GM21528 (cell line): Measurements from ENCODE around the gene NT5E.
A peak's percentile ranks its signal among the peaks of the same experiment; 100 is the strongest.

Experiments used
- ATAC-seq: cut with Tn5 transposase; IDR thresholded peaks from one replicate; pipeline ENCODE4 v1.9.1; 2021; ENCODE audit warnings: mild to moderate bottlenecking, moderate library complexity; ENCODE audit not compliant: unreplicated experiment, low FRiP score

The NT5E gene

DNA sequence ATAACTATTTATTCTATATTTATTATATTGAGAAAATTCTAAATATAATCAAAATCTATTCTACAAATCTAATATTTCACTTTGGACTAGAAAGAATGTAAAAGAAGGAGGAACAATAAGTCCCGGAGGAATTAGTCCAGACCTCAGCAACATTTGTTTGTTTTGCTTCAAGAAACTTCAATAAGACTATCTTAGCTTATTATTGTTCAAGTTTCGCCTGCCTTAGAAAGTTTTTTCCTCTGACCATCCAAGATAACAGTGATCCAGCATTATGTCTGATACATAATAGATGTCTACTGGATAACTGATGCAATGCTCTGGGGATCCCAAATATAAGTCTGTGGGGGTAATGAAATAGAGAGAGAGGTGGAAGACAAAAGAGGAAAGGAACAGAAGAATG is 28.7 kb upstream of the NT5E start:
- ATAC-seq: no peak

DNA sequence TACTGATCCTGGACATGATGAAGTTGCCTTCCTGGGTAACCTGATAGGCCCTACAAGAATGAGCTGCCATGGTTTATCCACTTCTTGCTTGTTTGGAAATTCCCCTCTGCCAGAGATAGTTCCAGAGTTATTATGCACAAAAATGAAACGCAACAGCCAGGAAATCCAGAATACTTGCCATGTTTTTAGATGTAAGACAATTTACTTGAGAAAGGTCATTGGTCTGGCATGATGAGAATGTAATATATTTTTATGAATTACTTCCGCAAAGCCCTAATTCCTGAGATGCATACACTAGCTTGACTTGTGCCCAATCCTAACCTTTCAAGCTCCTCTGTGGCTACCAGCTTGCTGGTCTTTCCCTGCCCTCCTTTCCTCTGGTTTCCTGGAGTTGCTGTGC is 27.9 kb upstream of the NT5E start:
- ATAC-seq: no peak

- no peak for ATAC-seq
Observed at GRCh38 chr6:85422996-85423395, 26.9 kb upstream of the NT5E start.

GRCh38 chr6:85424981-85425380 is 24.9 kb upstream of the NT5E start:
- ATAC-seq: no peak

DNA sequence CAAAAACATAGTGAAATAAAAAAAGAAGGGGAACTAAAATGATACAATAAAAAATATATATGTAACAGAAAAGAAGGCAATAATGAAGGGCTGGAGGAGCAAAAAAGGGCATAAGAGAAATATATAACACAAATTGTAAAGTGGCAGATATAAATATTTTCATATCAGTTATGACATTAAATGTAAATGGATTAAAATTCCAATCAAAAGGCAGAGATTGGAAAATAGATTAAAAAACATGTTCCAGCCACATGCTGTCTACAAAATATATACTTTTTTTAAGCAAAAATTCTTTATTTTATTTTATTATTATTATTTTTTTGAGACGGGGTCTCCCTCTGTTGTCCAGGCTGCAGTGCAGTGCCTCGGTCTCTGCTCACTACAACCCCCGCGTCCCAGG is 23.9 kb upstream of the NT5E start:
- no peak for ATAC-seq

- no peak for ATAC-seq
Observed at GRCh38 chr6:85428486-85428885, 21.4 kb upstream of the NT5E start.

DNA sequence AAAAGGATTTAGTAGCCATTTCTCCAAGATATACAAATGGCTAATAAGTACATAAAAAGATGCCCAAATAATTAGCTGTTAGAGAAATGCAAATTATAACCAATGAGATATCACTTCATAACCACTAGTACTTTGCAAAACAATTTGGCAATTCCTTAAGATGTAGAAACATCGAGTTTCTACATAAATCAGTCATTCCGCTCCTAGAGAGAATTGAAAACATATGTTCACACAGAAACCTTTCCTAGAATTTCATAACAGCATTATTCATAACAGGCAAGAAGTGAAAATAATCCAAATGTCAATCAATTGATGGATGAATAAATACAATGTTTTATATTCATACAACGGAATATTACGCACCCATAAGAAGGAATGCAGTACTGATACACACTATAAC is 20.5 kb upstream of the NT5E start:
- no peak for ATAC-seq

DNA sequence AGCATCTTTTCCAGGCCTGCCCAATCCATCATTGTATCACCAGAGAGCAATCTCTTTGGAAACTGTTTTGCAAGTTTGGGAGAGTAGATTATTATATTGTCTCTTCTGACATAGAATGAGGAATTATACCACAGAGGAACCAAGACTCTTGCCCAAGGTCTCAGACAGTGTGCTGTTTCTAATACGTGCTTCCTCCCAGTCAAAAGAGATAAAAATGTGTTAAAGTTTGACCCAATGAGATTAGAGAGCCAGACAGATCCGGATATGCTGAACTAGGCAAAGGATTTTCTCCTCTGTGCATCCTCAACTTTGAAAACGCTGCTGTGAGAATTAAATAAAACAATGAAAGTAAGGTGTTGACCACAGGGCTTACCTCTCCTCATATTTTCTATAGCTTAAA is 18.6 kb upstream of the NT5E start:
- no peak for ATAC-seq

- ATAC-seq: no peak
Observed at GRCh38 chr6:85432554-85432953, 17.3 kb upstream of the NT5E start.

GRCh38 chr6:85435851-85436250 is 14.0 kb upstream of the NT5E start:
- no peak for ATAC-seq

- no peak for ATAC-seq
Observed at GRCh38 chr6:85436411-85436810, 13.5 kb upstream of the NT5E start.

GRCh38 chr6:85436939-85437495 is 12.9 kb upstream of the NT5E start:
- ATAC-seq: no peak

DNA sequence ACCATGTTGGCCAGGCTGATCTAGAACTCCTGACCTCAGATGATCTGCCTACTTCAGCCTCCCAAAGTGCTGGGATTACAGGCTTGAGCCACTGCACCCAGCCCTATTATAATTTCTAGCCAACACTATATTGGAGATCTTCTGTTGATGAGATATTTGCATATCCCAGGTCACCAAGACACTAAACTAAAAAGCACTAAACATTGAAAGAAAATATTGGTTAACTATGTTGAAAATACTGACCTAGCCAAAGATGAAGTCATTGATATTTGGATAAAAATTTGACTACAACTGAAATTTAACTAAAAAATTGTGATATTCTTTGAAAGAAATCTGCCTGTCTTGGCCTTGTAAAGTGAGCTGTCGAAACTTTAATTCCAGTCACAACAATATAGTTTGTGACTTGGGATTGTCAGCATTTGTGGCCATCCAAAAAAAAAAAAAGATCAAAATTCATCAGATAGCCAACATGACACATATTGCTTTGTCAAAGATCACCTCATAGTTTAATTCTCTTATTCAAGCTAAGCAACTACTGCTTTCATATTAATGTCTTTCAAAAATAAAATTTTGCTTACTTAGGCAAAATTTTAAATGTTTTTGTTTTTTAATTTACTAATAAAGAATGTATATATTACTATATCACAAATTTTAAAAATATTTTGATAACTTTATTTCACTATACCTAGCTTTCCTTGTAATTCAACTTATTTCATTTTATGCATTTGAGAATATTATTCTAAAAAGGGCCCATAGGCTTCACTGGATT is 6.3 kb upstream of the NT5E start:
- no peak for ATAC-seq

- peak; percentile 90 for ATAC-seq
Observed at GRCh38 chr6:85449388-85449817, 480 bp upstream of the NT5E start.

DNA sequence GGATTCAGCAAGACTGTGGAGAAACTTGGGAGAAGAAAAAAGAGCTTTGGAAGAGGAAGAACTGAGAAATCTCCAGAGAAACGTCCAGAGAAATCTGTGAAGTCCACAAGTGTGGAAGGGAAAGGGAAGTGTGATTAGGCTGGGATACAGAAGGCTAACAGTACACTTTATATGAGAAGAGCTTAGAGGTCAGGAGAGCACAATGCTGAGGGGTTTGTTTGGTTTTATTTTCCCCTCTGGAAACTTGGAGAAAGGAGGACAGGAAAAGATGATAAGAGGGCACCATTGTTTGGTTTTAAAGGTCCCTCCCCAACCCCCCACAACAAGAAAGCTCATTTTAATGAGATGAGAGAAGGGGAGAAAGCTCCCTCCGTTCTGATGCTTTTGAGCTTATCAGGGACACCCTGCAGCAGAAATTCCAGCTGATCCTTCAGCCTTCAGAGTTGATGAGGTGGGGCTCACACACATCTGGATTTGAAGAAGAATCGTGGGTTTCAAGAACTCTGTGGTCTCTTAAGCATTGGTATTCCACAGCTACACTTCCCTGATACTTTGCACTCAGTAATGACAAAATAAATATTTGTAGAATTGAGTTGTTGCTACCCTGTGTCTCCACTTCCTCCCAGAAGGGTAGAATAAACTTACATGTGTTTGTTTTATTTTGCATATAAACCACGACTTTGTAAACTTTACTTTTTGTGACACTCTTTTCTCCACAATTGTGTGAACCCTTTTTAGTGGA is 1.9 kb downstream of the NT5E start:
- ATAC-seq: no peak

DNA sequence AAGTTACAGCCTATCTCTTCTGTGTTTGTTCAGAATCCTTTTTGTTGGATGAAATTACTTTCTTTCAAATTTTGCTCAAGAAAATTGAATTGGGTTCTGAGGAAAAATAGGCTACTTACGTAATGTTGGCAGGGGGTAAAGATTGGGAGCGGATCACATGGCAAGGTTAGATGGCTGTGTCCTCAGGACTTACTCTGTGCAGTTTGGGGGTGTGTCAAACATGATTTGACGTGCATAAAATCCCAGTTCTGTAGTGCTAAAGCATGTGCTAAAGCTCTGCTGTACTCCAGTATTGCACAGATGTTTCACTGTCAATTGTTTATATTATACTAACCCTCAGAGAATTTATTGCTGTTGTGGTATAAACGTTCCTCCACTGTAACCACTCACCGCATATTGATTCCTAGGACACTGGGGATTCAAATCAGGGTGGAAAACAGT is 2.6 kb downstream of the NT5E start:
- ATAC-seq: no peak

DNA sequence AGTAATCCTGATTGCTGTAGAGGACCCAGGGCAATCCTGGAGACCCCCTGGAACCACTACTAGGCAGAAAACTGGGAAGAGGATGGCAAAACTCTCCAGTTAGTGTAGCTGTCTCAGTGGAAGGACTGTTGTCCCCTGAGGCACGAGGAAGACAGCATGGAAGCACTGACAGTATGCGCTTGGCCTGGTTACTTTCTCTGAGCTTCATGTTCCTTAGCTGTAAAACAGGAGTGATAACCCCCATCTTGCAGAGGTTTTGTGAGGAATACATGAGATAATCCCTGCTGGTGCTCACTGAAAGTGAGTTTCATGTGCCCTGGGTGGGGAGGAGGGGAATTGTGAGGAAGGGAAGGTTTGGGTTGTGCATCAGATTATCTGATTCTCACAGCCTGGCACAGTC is 3.2 kb downstream of the NT5E start:
- ATAC-seq: no peak

DNA sequence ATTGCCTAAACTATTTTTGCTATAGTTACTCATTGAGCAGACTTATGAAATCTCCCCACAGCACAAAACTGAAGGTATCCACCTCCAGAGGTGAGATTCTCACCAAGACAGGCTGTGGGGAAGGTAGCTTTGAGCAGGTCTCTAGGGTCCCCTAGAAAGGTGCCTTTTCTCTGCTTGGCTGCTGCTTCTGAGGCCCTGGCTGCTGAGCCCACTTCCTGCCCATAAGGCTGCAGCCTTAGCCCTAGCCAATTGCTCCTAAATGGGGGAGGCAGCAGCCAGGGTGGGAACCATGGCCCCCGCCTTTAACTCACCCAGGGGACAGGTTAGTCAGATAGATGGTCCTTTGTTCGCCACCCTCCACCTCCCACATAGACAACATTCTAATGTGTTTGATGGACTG is 3.6 kb downstream of the NT5E start:
- ATAC-seq: no peak

- no peak for ATAC-seq
Observed at GRCh38 chr6:85455471-85456026, 5.7 kb downstream of the NT5E start.

DNA sequence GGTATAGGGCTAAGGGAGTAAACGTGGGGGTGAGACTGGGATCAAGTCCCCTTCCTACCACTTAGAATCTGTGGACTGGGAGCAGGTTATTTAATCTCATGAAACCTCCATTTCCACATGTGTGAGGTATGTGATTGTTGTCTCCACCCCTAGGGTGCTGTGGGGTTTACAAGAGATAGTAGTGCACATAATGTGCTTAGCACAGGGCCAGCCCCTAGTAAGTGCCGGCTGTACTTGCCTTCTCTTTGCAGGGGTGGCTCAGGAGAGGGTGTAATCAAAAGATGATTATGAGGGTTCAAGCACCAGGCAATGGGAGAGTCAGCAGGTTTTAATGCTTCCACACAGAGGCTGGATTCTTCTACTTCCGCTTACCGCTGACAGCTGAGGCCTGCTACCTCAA is 6.9 kb downstream of the NT5E start:
- ATAC-seq: no peak

GRCh38 chr6:85458184-85458583 is 8.3 kb downstream of the NT5E start:
- ATAC-seq: no peak
